ENCODE measurements around the gene LAIR1. TPM values are rescaled to one million over a fixed set of nuclear protein-coding genes. Genes with fewer than 3 reads are reported as not detected.
"Not testable (repeated sequence)": the region's sequence is repeated elsewhere in the genome, so short reads cannot be mapped to it uniquely, and the experiment has no call there.

LAIR1 gene
- total RNA-seq, 1 experiment from 2014 or later = not detected

GRCh38 chr19:54369688-54370433, 5.1 kb upstream of the LAIR1 start:
- H3K36me3 Mint-ChIP-seq (ENCODE audit: insufficient read depth, unreplicated experiment); H3K27ac Mint-ChIP-seq (ENCODE audit: unreplicated experiment); H3K4me1 ChIP-seq; H3K27me3 Mint-ChIP-seq (ENCODE audit: insufficient read depth, unreplicated experiment); intact Hi-C loops (cut with micrococcal nuclease; ENCODE audit: unreplicated experiment); H3K9me3 ChIP-seq; H3K4me3 ChIP-seq (ENCODE audit: low read depth, low read length); DNase-seq; H3K9me3 Mint-ChIP-seq (ENCODE audit: unreplicated experiment); H3K36me3 ChIP-seq (ENCODE audit: control insufficient read depth, insufficient read depth, low read length); POLR2A ChIA-PET; H3K4me3 Mint-ChIP-seq (ENCODE audit: unreplicated experiment); H3K4me1 Mint-ChIP-seq (ENCODE audit: low read depth, unreplicated experiment); H3K27me3 ChIP-seq (replicated peaks; ENCODE audit: control insufficient read depth, insufficient read depth, low read length); BruUV-seq (replicated peaks); CTCF ChIA-PET: not testable (repeated sequence)

GRCh38 chr19:54369082-54369687, 4.5 kb upstream of the LAIR1 start:
- POLR2A ChIA-PET = no interaction called here
- CTCF ChIA-PET = no interaction called here
- Mint-ChIP-seq H3K9me3 (ENCODE audit: unreplicated experiment) (peaks cover 8% of the 10 kb centered on the region), H3K4me1 (ENCODE audit: low read depth, unreplicated experiment) (no peaks in the 10 kb centered on the region), H3K4me3 (ENCODE audit: unreplicated experiment) (no peak overlapping the region), H3K36me3 (ENCODE audit: insufficient read depth, unreplicated experiment) (no peaks in the 10 kb centered on the region), H3K27ac (ENCODE audit: unreplicated experiment) (peak overlapping the region; percentile 24), H3K27me3 (ENCODE audit: insufficient read depth, unreplicated experiment) (peaks cover 7% of the 10 kb centered on the region)
- no peaks in the 10 kb centered on the region for H3K4me1 ChIP-seq
- intact Hi-C loops (cut with micrococcal nuclease; ENCODE audit: unreplicated experiment) = no loop called here
- TF ChIP-seq, protein P1, sequence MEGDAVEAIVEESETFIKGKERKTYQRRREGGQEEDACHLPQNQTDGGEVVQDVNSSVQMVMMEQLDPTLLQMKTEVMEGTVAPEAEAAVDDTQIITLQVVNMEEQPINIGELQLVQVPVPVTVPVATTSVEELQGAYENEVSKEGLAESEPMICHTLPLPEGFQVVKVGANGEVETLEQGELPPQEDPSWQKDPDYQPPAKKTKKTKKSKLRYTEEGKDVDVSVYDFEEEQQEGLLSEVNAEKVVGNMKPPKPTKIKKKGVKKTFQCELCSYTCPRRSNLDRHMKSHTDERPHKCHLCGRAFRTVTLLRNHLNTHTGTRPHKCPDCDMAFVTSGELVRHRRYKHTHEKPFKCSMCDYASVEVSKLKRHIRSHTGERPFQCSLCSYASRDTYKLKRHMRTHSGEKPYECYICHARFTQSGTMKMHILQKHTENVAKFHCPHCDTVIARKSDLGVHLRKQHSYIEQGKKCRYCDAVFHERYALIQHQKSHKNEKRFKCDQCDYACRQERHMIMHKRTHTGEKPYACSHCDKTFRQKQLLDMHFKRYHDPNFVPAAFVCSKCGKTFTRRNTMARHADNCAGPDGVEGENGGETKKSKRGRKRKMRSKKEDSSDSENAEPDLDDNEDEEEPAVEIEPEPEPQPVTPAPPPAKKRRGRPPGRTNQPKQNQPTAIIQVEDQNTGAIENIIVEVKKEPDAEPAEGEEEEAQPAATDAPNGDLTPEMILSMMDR (IDR thresholded peaks at IDR 0.05; ENCODE audit: insufficient read depth in 1 of 2, low read depth in 1 of 2, low read length in 1 of 2, severe bottlenecking in 1 of 2, unreplicated experiment in 1 of 2) = no peak
- no peaks in the 10 kb centered on the region for H3K9me3 ChIP-seq
- no peak for DNase-seq
- no peak overlapping the region for H3K4me3 ChIP-seq (ENCODE audit: low read depth, low read length)
- no TSS peak for BruUV-seq (replicated peaks)
- H3K27me3 ChIP-seq (replicated peaks; ENCODE audit: control insufficient read depth, insufficient read depth, low read length) = no peaks in the 10 kb centered on the region
- H3K36me3 ChIP-seq (ENCODE audit: control insufficient read depth, insufficient read depth, low read length) = no peaks in the 10 kb centered on the region

DNA sequence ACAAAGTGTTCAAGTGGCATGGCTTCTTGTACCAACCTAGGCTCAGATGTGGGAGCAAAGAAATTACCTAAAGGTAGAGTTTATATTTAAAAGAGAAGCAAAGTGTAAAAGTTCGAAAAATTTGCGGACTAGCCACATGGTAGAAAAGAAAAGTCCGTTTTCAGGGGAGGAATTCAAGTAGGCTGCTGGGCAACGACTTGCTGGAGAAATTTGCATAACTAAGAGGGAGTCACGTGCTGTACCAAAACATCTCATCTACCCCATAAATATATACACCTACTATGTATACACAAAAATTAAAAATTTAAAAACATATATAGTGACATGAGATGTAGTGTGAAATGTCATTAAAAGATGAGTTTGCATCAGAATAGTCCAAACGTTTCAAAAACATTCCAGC, 2.1 kb upstream of the LAIR1 start:
- intact Hi-C loops (cut with micrococcal nuclease; ENCODE audit: unreplicated experiment) = no loop called here
- ChIA-PET CTCF (no interaction called here), POLR2A (no interaction called here)
- Mint-ChIP-seq H3K9me3 (ENCODE audit: unreplicated experiment) (peaks cover 5% of the 10 kb centered on the region), H3K27ac (ENCODE audit: unreplicated experiment) (no peak overlapping the region), H3K4me1 (ENCODE audit: low read depth, unreplicated experiment) (no peaks in the 10 kb centered on the region), H3K27me3 (ENCODE audit: insufficient read depth, unreplicated experiment) (peaks cover 12% of the 10 kb centered on the region), H3K36me3 (ENCODE audit: insufficient read depth, unreplicated experiment) (no peaks in the 10 kb centered on the region), H3K4me3 (ENCODE audit: unreplicated experiment) (no peak overlapping the region)
- H3K36me3 ChIP-seq (ENCODE audit: control insufficient read depth, insufficient read depth, low read length) = no peaks in the 10 kb centered on the region
- DNase-seq = no peak
- H3K9me3 ChIP-seq = no peaks in the 10 kb centered on the region
- no peaks in the 10 kb centered on the region for H3K27me3 ChIP-seq (replicated peaks; ENCODE audit: control insufficient read depth, insufficient read depth, low read length)
- no peaks in the 10 kb centered on the region for H3K4me1 ChIP-seq
- BruUV-seq (replicated peaks) = no TSS peak
- H3K4me3 ChIP-seq (ENCODE audit: low read depth, low read length) = no peak overlapping the region
- TF ChIP-seq, protein P1 (IDR thresholded peaks at IDR 0.05; ENCODE audit: insufficient read depth in 1 of 2, low read depth in 1 of 2, low read length in 1 of 2, severe bottlenecking in 1 of 2, unreplicated experiment in 1 of 2) = no peak

DNA sequence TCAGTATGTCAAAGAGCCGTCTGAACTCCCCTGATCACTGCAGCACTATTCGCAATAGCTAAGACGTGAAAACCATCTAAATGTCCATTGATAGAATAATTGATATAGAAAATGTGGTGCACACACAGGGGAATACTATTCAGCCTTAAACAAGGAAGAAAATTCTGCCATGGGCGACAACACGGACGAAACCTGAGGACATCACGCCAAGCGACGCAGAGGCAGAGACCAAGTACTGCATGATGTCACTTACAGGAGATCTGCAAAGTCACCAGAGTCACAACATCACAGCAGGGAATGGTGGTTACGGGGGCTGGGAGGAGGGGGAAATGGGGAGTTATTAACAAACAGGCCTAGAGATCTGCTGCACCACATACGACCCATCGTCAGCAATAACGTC, 1.1 kb upstream of the LAIR1 start:
- CTCF ChIA-PET; H3K4me1 Mint-ChIP-seq (ENCODE audit: low read depth, unreplicated experiment); H3K27ac Mint-ChIP-seq (ENCODE audit: unreplicated experiment); H3K9me3 Mint-ChIP-seq (ENCODE audit: unreplicated experiment); intact Hi-C loops (cut with micrococcal nuclease; ENCODE audit: unreplicated experiment); BruUV-seq (replicated peaks); H3K4me3 Mint-ChIP-seq (ENCODE audit: unreplicated experiment); H3K27me3 Mint-ChIP-seq (ENCODE audit: insufficient read depth, unreplicated experiment); H3K36me3 ChIP-seq (ENCODE audit: control insufficient read depth, insufficient read depth, low read length); H3K4me1 ChIP-seq; H3K27me3 ChIP-seq (replicated peaks; ENCODE audit: control insufficient read depth, insufficient read depth, low read length); H3K36me3 Mint-ChIP-seq (ENCODE audit: insufficient read depth, unreplicated experiment); H3K4me3 ChIP-seq (ENCODE audit: low read depth, low read length); H3K9me3 ChIP-seq; DNase-seq; POLR2A ChIA-PET: not testable (repeated sequence)

GRCh38 chr19:54361680-54362422, 2.9 kb downstream of the LAIR1 start:
- H3K4me1 Mint-ChIP-seq (ENCODE audit: low read depth, unreplicated experiment); H3K36me3 ChIP-seq (ENCODE audit: control insufficient read depth, insufficient read depth, low read length); H3K9me3 ChIP-seq; H3K4me3 Mint-ChIP-seq (ENCODE audit: unreplicated experiment); H3K27me3 ChIP-seq (replicated peaks; ENCODE audit: control insufficient read depth, insufficient read depth, low read length); DNase-seq; H3K27ac Mint-ChIP-seq (ENCODE audit: unreplicated experiment); intact Hi-C loops (cut with micrococcal nuclease; ENCODE audit: unreplicated experiment); CTCF ChIA-PET; H3K9me3 Mint-ChIP-seq (ENCODE audit: unreplicated experiment); H3K4me1 ChIP-seq; H3K36me3 Mint-ChIP-seq (ENCODE audit: insufficient read depth, unreplicated experiment); H3K27me3 Mint-ChIP-seq (ENCODE audit: insufficient read depth, unreplicated experiment); BruUV-seq (replicated peaks); POLR2A ChIA-PET; H3K4me3 ChIP-seq (ENCODE audit: low read depth, low read length): not testable (repeated sequence)
